AG04450 (cell line): ENCODE data around the gene RAPGEFL1. TPM values are rescaled to one million over a fixed set of nuclear protein-coding genes. Genes with fewer than 3 reads are reported as not detected.
A peak's percentile ranks its signal among the peaks of the same experiment; 100 is the strongest.
"Not testable (repeated sequence)": the region's sequence is repeated elsewhere in the genome, so short reads cannot be mapped to it uniquely, and the experiment has no call there.

ENCODE experiments used
- CTCF ChIA-PET: fragments of 300-600, 350-600 bp; formaldehyde crosslinking; extraction: SDS; loops from one replicate; lab custom pipeline; 2022; ENCODE audit warnings: antibody characterized with exemption, inconsistent platforms; lab: Charles Lee
- POLR2A ChIA-PET: fragments of 350-600 bp; formaldehyde crosslinking; extraction: SDS; loops from one replicate; lab custom pipeline; 2021; ENCODE audit warnings: antibody characterized with exemption, inconsistent platforms; lab: Yijun Ruan, JAX
- DNase-seq: peaks from one replicate; pipeline ENCODE4 v3.0.0-alpha.2; 2011; ENCODE audit warnings: low read depth, low spot score
- H3K27ac ChIP-seq: one replicate; pipeline ENCODE4 v1.5.1; 2012; ENCODE audit warnings: low read depth, low read length, control low read depth
- H3K27me3 ChIP-seq: one replicate; pipeline ENCODE4 v1.6.0; 2012; ENCODE audit warnings: low read length; ENCODE audit not compliant: control insufficient read depth, insufficient read depth
- H3K4me3 ChIP-seq: 2 replicates; pipeline ENCODE4 v1.5.1; 2011; ENCODE audit warnings: mild to moderate bottlenecking, low read depth, low read length, control low read depth
- H3K9me3 ChIP-seq: 2 replicates; pipeline ENCODE4 v1.5.1; 2012; ENCODE audit warnings: low read length; ENCODE audit not compliant: control insufficient read depth, insufficient read depth
- polyA plus RNA-seq: library from polyadenylated mRNA; depleted of rRNA; stranded (reverse); fragments of >200 nt; gene quantifications from 2 replicates; pipeline ENCODE4 v1.2.3, GENCODE V29; 2011
- TF ChIP-seq, protein P1 (sequence below): IDR thresholded peaks from 2 replicates; pipeline ENCODE4 v1.5.1; 2011; ENCODE audit warnings: low read depth, low read length, control low read depth, inconsistent platforms

The RAPGEFL1 gene
- polyA plus RNA-seq, 1 experiment, result 3.0 TPM

DNA sequence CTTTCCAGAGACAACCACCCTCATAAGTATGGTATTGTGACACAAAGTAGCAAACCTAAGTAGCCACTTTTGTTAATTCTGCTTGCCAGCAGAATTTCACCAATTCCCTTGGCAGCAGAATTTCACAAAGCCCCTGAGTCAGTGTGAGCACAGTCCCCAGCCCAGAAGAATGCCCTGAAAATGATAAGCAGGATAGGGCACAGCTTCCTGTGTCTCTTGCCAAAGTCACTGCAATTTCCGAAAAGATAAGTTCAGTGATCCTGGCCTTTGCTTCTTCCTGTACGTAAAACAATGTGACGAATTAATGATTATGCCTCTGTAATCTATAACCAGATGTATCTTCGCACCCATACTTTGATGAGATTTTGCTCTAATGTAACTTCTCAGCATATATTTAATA, 25.9 kb downstream of the RAPGEFL1 start:
- Histone ChIP-seq H3K4me3 (no peak overlapping the region), H3K27me3 (peaks cover 6% of the 10 kb centered on the region), H3K27ac (no peak overlapping the region), H3K9me3 (no peaks in the 10 kb centered on the region; the same call in 1 of the 2 replicates)
- TF ChIP-seq, protein P1, sequence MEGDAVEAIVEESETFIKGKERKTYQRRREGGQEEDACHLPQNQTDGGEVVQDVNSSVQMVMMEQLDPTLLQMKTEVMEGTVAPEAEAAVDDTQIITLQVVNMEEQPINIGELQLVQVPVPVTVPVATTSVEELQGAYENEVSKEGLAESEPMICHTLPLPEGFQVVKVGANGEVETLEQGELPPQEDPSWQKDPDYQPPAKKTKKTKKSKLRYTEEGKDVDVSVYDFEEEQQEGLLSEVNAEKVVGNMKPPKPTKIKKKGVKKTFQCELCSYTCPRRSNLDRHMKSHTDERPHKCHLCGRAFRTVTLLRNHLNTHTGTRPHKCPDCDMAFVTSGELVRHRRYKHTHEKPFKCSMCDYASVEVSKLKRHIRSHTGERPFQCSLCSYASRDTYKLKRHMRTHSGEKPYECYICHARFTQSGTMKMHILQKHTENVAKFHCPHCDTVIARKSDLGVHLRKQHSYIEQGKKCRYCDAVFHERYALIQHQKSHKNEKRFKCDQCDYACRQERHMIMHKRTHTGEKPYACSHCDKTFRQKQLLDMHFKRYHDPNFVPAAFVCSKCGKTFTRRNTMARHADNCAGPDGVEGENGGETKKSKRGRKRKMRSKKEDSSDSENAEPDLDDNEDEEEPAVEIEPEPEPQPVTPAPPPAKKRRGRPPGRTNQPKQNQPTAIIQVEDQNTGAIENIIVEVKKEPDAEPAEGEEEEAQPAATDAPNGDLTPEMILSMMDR, result no peak
- no peak for DNase-seq
- ChIA-PET CTCF (interaction anchor here (1.1 to 4.7 kb wide), 6 partner anchors 11 to 86 kb away, joined by 5 to 41 read pairs (median 30); partner anchors contain the start of gene WIPF2), POLR2A (no interaction called here)

DNA sequence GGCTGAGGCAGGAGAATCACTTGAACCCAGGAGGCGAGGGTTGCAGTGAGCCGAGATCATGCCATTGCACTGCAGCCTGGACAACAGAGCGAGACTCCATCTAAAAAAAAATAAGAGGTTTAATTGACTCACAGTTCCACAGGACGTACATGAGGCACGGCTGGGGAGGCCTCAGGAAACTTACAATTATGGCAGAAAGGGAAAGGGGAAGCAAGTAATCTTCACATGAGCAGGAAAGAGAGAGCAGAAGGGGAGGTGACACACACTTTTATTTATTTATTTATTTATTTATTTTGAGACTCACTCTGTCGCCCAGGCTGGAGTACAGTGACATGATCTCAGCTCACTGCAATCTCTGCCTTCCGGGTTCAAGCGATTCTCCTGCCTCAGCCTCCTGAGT, 28.9 kb downstream of the RAPGEFL1 start:
- CTCF ChIA-PET, H3K9me3 ChIP-seq, H3K27ac ChIP-seq, DNase-seq, H3K4me3 ChIP-seq, H3K27me3 ChIP-seq: not testable (repeated sequence)
- POLR2A ChIA-PET, result interaction anchor here (0.7 kb wide), 1 partner anchor 9 kb away, joined by 6 read pairs; no protein-coding TSS in a partner anchor

DNA sequence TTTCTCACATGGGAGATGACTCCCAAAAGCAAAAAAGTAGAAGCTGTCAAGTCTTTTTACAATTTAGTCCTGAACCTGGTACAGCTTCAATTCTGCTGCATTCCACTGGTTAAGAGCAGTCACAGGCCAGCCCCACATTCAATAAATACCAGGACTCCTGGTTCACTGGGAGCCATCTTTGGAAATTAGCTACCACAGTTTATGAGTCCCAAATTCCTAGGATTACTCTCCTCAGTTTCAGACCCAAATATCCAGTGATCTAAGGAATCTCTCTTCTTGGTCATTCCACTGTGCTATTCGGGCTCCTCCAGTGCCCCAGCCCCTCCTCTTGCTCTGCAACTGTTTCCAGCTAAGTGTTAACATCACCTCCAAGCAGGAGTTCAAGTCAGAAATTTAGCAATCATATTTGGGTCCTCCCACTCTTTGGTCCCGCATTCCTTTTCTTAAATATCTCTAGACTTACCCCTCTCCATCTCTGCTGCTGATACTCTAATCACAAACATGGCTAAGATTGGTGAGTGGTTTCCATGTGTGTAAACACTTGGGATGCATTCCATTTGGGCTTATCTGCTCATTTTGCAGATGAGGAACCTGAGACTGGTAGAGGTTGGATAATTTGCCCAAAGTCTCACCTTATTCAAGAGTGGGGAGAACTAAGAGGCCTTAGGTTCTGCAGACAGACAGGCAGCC, 32.3 kb downstream of the RAPGEFL1 start:
- Histone ChIP-seq H3K4me3 (no peak overlapping the region), H3K9me3 (no peaks in the 10 kb centered on the region), H3K27me3 (no peaks in the 10 kb centered on the region), H3K27ac (peak overlapping the region; percentile 33)
- POLR2A ChIA-PET, result interaction anchor here (0.6 to 1.6 kb wide), 6 partner anchors 10 to 1479 kb away, joined by 3 to 8 read pairs (median 4); partner anchors contain the start of genes EIF1 and WIPF2
- no peak for DNase-seq
- CTCF ChIA-PET, result interaction anchor here (1.8 to 3.3 kb wide), 4 partner anchors 8 to 82 kb away, joined by 6 to 34 read pairs (median 11); partner anchors contain the start of gene WIPF2
- TF ChIP-seq, protein P1, result no peak

DNA sequence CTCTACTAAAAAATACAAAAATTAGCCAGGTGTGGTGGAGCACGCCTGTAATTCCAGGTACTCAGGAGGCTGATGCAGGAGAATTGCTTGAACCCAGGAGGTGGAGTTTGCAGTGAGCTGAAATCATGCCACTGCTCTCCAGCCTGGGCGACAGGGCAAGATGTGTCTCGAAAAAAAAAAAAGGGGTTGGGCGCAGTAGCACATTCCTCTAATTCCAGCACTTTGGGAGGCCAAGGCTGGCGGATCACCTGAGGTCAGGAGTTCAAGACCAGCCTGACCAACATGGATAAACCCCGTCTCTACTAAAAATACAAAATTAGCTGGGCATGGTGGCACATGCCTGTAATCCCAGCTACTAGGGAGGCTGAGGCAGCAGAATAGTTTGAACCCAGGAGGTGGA, 36.6 kb downstream of the RAPGEFL1 start:
- H3K4me3 ChIP-seq, CTCF ChIA-PET, H3K27ac ChIP-seq, DNase-seq, H3K9me3 ChIP-seq, H3K27me3 ChIP-seq: not testable (repeated sequence)
- POLR2A ChIA-PET, result interaction anchor here (0.5 kb wide), 1 partner anchor 12 kb away, joined by 4 read pairs; no protein-coding TSS in a partner anchor

DNA sequence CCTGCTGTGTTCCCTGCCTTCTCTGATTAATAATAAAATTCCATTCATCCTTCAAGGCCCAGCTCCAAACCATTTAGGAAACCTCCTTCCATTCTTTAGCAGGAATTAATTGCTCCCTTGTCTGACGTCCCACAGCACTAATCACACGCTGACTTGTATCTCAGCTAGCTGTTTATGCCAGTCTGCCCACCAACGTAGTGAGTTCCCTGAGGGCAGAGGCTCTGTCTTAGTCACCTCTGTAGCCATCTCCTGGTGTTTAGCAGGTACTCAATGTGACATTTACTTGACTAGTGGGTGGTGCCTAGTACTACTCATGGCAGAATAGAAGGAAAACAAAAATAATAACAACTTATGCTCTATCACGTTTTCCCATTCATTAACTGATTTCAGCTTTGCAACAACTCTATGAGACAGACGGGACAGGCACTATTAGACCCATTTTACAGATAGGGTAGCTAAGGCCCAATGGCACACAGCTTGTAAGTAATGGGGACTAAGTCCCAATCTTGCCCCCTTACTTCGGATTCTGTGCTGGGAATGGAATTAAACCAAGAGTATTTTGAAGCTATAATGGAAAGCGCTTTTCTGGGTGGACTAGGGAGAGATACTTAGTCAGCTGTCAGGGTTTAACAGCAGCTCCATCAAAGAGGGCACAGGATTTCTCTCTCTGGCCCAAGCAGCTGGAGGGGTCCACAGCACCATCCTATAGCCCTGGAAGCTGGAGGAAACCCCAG, 40.9 kb downstream of the RAPGEFL1 start:
- H3K27ac ChIP-seq, result peak overlapping the region; percentile 91
- DNase-seq, result no peak
- H3K9me3 ChIP-seq, result no peaks in the 10 kb centered on the region
- CTCF ChIA-PET, result interaction anchor here (0.6 to 3.4 kb wide), 38 partner anchors 9 to 343 kb away, joined by 3 to 41 read pairs (median 6); partner anchors contain the start of genes CASC3 and CDC6
- POLR2A ChIA-PET, result interaction anchor here (0.7 to 1.4 kb wide), 8 partner anchors 9 to 123 kb away, joined by 3 to 9 read pairs (median 4); partner anchors contain the start of genes CASC3 and CDC6
- no peaks in the 10 kb centered on the region for H3K27me3 ChIP-seq
- no peak overlapping the region; the same call in 1 of the 2 replicates for H3K4me3 ChIP-seq
- TF ChIP-seq, protein P1, result no peak
